ENCODE measurements around the gene PTCD2.

DNA sequence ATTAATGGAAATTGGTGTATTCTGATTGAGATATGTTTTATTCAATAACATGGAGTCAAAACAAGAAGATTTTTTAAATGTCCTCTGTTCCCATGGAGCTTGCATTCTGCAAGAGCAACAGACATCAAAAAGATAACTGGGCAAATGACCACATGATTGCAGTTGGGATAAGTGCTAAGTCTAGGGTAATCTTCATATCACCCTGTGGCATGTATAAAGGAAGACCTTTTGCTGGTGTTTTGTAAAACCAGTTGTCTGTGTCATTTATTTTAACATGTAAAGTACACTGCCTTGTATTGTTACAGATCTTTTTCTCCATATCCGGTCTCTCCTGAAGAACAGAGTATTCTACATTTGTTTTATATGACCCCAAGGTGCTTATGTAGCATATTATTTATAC, 44.0 kb downstream of the PTCD2 start:
- TF ChIP-seq CTCF (IDR thresholded peaks at IDR 0.05) = no peak
- no peak for TF ChIP-seq POLR2A (IDR thresholded peaks at IDR 0.05)

Measured in body of pancreas (tissue), 4 donors.